Activated CD8-positive, alpha-beta T cell treated with anti-CD3 and anti-CD28 coated beads, Interleukin-2, amount 10 ng/mL, durations not matched to agents 7 days and 5 days (primary cell): ENCODE measurements around the gene TERB2. TPM values are rescaled to one million over a fixed set of nuclear protein-coding genes. Genes with fewer than 3 reads are reported as not detected.
"Not testable (repeated sequence)": the region's sequence is repeated elsewhere in the genome, so short reads cannot be mapped to it uniquely, and the experiment has no call there.

Experiments
- ATAC-seq: fragments of 150-1000 bp; cut with Tn5 transposase; one replicate; pipeline ENCODE4 v1.10.0; 2021; ENCODE audit warnings: moderate library complexity
- CTCF ChIA-PET: fragments of 350-600 bp; sonication (Branson Sonifier 250); formaldehyde crosslinking; loops from one replicate; lab custom pipeline; 2021; ENCODE audit warnings: antibody characterized with exemption; lab: Charles Lee
- POLR2A ChIA-PET: fragments of 350-600 bp; sonication (Branson Sonifier 250); formaldehyde crosslinking; loops from one replicate; lab custom pipeline; 2021; ENCODE audit warnings: antibody characterized with exemption; lab: Charles Lee
- DNase-seq: peaks from one replicate; pipeline ENCODE4 v3.0.0-alpha.2; 2020
- H3K27ac Mint-ChIP-seq: one replicate; pipeline ENCODE4 v1.8.0; 2021; ENCODE audit warnings: mild to moderate bottlenecking, mixed read lengths
- H3K27me3 Mint-ChIP-seq: one replicate; pipeline ENCODE4 v1.8.0; 2021; ENCODE audit warnings: low read depth, mixed read lengths
- H3K36me3 Mint-ChIP-seq: one replicate; pipeline ENCODE4 v1.8.0; 2021; ENCODE audit warnings: low read depth, mixed read lengths
- H3K4me1 Mint-ChIP-seq: one replicate; pipeline ENCODE4 v1.8.0; 2021; ENCODE audit warnings: low read depth, mixed read lengths
- H3K4me3 Mint-ChIP-seq: one replicate; pipeline ENCODE4 v1.8.0; 2021; ENCODE audit warnings: mild to moderate bottlenecking, mixed read lengths
- H3K9me3 Mint-ChIP-seq: one replicate; pipeline ENCODE4 v1.8.0; 2022; ENCODE audit warnings: mixed read lengths; ENCODE audit not compliant: insufficient read depth
- total RNA-seq, 2 experiments: library from RNA; stranded (reverse); gene quantifications; one replicate each; pipeline ENCODE4 v1.2.3, GENCODE V29; 2021

TERB2 gene
- total RNA-seq, 2 experiments from 2014 or later: not detected

- H3K36me3 Mint-ChIP-seq, H3K9me3 Mint-ChIP-seq, H3K4me3 Mint-ChIP-seq, ATAC-seq, POLR2A ChIA-PET, H3K27ac Mint-ChIP-seq, DNase-seq, H3K4me1 Mint-ChIP-seq: not testable (repeated sequence)
- peaks cover 18% of the 10 kb centered on the region for H3K27me3 Mint-ChIP-seq
- CTCF ChIA-PET: interaction anchor here (0.9 to 1.3 kb wide), 2 partner anchors 59 to 141 kb away, joined by 3 read pairs; no protein-coding TSS in a partner anchor
Measured at GRCh38 chr15:44977781-44978180, 21.3 kb downstream of the TERB2 start.

GRCh38 chr15:44979617-44980339, 23.3 kb downstream of the TERB2 start:
- ATAC-seq, H3K36me3 Mint-ChIP-seq, H3K9me3 Mint-ChIP-seq, CTCF ChIA-PET, POLR2A ChIA-PET, H3K4me1 Mint-ChIP-seq, H3K27ac Mint-ChIP-seq, DNase-seq, H3K4me3 Mint-ChIP-seq: not testable (repeated sequence)
- H3K27me3 Mint-ChIP-seq: peaks cover 19% of the 10 kb centered on the region

- CTCF ChIA-PET, H3K36me3 Mint-ChIP-seq: not testable (repeated sequence)
Measured at GRCh38 chr15:44984144-44984543, 27.7 kb downstream of the TERB2 start.

GRCh38 chr15:44986346-44987055, 30.0 kb downstream of the TERB2 start:
- ATAC-seq, DNase-seq, H3K4me1 Mint-ChIP-seq, H3K36me3 Mint-ChIP-seq, H3K27me3 Mint-ChIP-seq, POLR2A ChIA-PET, H3K9me3 Mint-ChIP-seq, H3K27ac Mint-ChIP-seq, H3K4me3 Mint-ChIP-seq: not testable (repeated sequence)
- CTCF ChIA-PET: interaction anchor here (0.8 kb wide), 1 partner anchor 51 kb away, joined by 4 read pairs; no protein-coding TSS in a partner anchor

More at GRCh38 chr15:44984144-44984543, 27.7 kb downstream of the TERB2 start:
- H3K9me3 Mint-ChIP-seq, H3K27ac Mint-ChIP-seq, H3K4me3 Mint-ChIP-seq, POLR2A ChIA-PET, H3K27me3 Mint-ChIP-seq, DNase-seq, ATAC-seq, H3K4me1 Mint-ChIP-seq: not testable (repeated sequence)

GRCh38 chr15:44987711-44988110, 31.2 kb downstream of the TERB2 start:
- H3K9me3 Mint-ChIP-seq, H3K36me3 Mint-ChIP-seq, H3K27ac Mint-ChIP-seq, H3K4me1 Mint-ChIP-seq, ATAC-seq, POLR2A ChIA-PET, CTCF ChIA-PET, H3K4me3 Mint-ChIP-seq, DNase-seq: not testable (repeated sequence)
- peaks cover 17% of the 10 kb centered on the region for H3K27me3 Mint-ChIP-seq

GRCh38 chr15:44988184-44988869, 31.8 kb downstream of the TERB2 start:
- H3K4me1 Mint-ChIP-seq, POLR2A ChIA-PET, CTCF ChIA-PET, H3K4me3 Mint-ChIP-seq, ATAC-seq, H3K36me3 Mint-ChIP-seq, DNase-seq, H3K9me3 Mint-ChIP-seq, H3K27ac Mint-ChIP-seq: not testable (repeated sequence)
- H3K27me3 Mint-ChIP-seq: peaks cover 21% of the 10 kb centered on the region

GRCh38 chr15:44988870-44989219, 32.4 kb downstream of the TERB2 start:
- DNase-seq, CTCF ChIA-PET, H3K27ac Mint-ChIP-seq, ATAC-seq, H3K9me3 Mint-ChIP-seq, H3K36me3 Mint-ChIP-seq, H3K4me3 Mint-ChIP-seq, POLR2A ChIA-PET, H3K4me1 Mint-ChIP-seq: not testable (repeated sequence)
- peaks cover 23% of the 10 kb centered on the region for H3K27me3 Mint-ChIP-seq

- ATAC-seq, H3K9me3 Mint-ChIP-seq, H3K27ac Mint-ChIP-seq, H3K4me1 Mint-ChIP-seq, H3K4me3 Mint-ChIP-seq, H3K36me3 Mint-ChIP-seq, CTCF ChIA-PET, DNase-seq, POLR2A ChIA-PET: not testable (repeated sequence)
- H3K27me3 Mint-ChIP-seq: peaks cover 31% of the 10 kb centered on the region
Measured at GRCh38 chr15:44997632-44998031, 41.1 kb downstream of the TERB2 start.

GRCh38 chr15:44999105-44999504, 42.6 kb downstream of the TERB2 start:
- H3K27ac Mint-ChIP-seq: no peak overlapping the region
- POLR2A ChIA-PET: no interaction called here
- CTCF ChIA-PET: no interaction called here
- no peak overlapping the region for H3K4me3 Mint-ChIP-seq
- H3K4me1 Mint-ChIP-seq: no peaks in the 10 kb centered on the region
- no peaks in the 10 kb centered on the region for H3K36me3 Mint-ChIP-seq
- H3K27me3 Mint-ChIP-seq: peaks cover 21% of the 10 kb centered on the region
- no peaks in the 10 kb centered on the region for H3K9me3 Mint-ChIP-seq
- DNase-seq: no peak
- ATAC-seq: no peak

- H3K27me3 Mint-ChIP-seq, CTCF ChIA-PET, H3K4me1 Mint-ChIP-seq, H3K4me3 Mint-ChIP-seq, DNase-seq, H3K9me3 Mint-ChIP-seq, POLR2A ChIA-PET, ATAC-seq, H3K27ac Mint-ChIP-seq, H3K36me3 Mint-ChIP-seq: not testable (repeated sequence)
Measured at GRCh38 chr15:45001180-45001579, 44.7 kb downstream of the TERB2 start.

GRCh38 chr15:45003731-45004410, 47.4 kb downstream of the TERB2 start:
- ATAC-seq, H3K4me3 Mint-ChIP-seq, DNase-seq, H3K4me1 Mint-ChIP-seq, H3K36me3 Mint-ChIP-seq, POLR2A ChIA-PET, H3K9me3 Mint-ChIP-seq, H3K27me3 Mint-ChIP-seq, H3K27ac Mint-ChIP-seq: not testable (repeated sequence)
- CTCF ChIA-PET: interaction anchor here (1.2 kb wide), 1 partner anchor 150 kb away, joined by 3 read pairs; no protein-coding TSS in a partner anchor
